Panc1 (cell line): ENCODE results near the gene CELF6. TPM values are rescaled to one million over a fixed set of nuclear protein-coding genes. Genes with fewer than 3 reads are reported as not detected.
A peak's percentile ranks its signal among the peaks of the same experiment; 100 is the strongest.

ENCODE experiments used
- ATAC-seq: fragments of 200-7000 bp; cut with Tn5 transposase; 2 replicates; pipeline ENCODE4 v1.9.1; 2020; ENCODE audit warnings: mild to moderate bottlenecking, moderate library complexity
- BruUV-seq: library from RNA; stranded (reverse); fragments of 400-500 nt; replicated peaks from 2 replicates; lab custom pipeline; 2021; lab: Mats Ljungman, UMichigan
- CTCF ChIA-PET: fragments of 300-600 bp; sonication (Branson Sonifier 250); formaldehyde crosslinking; loops from one replicate; lab custom pipeline; 2022; ENCODE audit warnings: antibody characterized with exemption; lab: Charles Lee
- POLR2A ChIA-PET: fragments of 300-600 bp; sonication (Branson Sonifier 250); formaldehyde crosslinking; loops from one replicate; lab custom pipeline; 2022; ENCODE audit warnings: antibody characterized with exemption; lab: Charles Lee
- DNase-seq: peaks from one replicate; pipeline ENCODE4 v3.0.0-alpha.2; 2010; ENCODE audit warnings: low read depth, low spot score
- H3K27ac ChIP-seq: 2 replicates; pipeline ENCODE4 v1.5.1; 2011; ENCODE audit warnings: mild to moderate bottlenecking, low read length, inconsistent platforms
- H3K27me3 ChIP-seq: fragments of 200-500 bp; sonication (Bioruptor generic); 2 replicates; pipeline ENCODE4 v1.6.0; 2014; ENCODE audit warnings: low read length, inconsistent platforms; ENCODE audit not compliant: control insufficient read depth, insufficient read depth
- H3K36me3 ChIP-seq: fragments of 200-500 bp; sonication (Bioruptor generic); 2 replicates; pipeline ENCODE4 v1.5.1; 2014; ENCODE audit warnings: inconsistent platforms, mild to moderate bottlenecking, low read length, moderate library complexity; ENCODE audit not compliant: control insufficient read depth, insufficient read depth
- H3K4me1 ChIP-seq: 2 replicates; pipeline ENCODE4 v1.5.1; 2011; ENCODE audit warnings: inconsistent platforms, mild to moderate bottlenecking, low read length, moderate library complexity; ENCODE audit not compliant: control insufficient read depth, insufficient read depth
- H3K4me3 ChIP-seq, 2 experiments: 2 replicates each; pipeline ENCODE4 v1.5.1; 2011 to 2012; ENCODE audit warnings: low read depth in 2 of 2, low read length in 2 of 2, mild to moderate bottlenecking in 2 of 2, inconsistent platforms in 1 of 2, moderate library complexity in 1 of 2
- H3K9me3 ChIP-seq: fragments of 200-500 bp; sonication (Bioruptor generic); 2 replicates; pipeline ENCODE4 v1.5.1; 2014; ENCODE audit warnings: low read depth, mild to moderate bottlenecking, inconsistent platforms, low read length, moderate library complexity; ENCODE audit not compliant: control insufficient read depth, insufficient read depth
- CTCF ChIP-seq: fragments of 450-650 bp; IDR thresholded peaks from 2 replicates; pipeline ENCODE4 v1.5.1; 2017; ENCODE audit warnings: mild to moderate bottlenecking
- POLR2AphosphoS5 ChIP-seq: IDR thresholded peaks from 2 replicates; pipeline ENCODE4 v1.6.1; 2012; ENCODE audit warnings: mild to moderate bottlenecking, low read depth, low read length, moderate library complexity
- REST ChIP-seq, 2 experiments: IDR thresholded peaks; 2 replicates each; pipeline ENCODE4 v1.6.1; 2011 to 2012; ENCODE audit warnings: low read depth in 2 of 2, control low read depth in 1 of 2, low read length in 1 of 2, mild to moderate bottlenecking in 1 of 2, moderate library complexity in 1 of 2; ENCODE audit not compliant: insufficient read depth in 1 of 2
- SIN3A ChIP-seq: IDR thresholded peaks from 2 replicates; pipeline ENCODE4 v1.6.1; 2012; ENCODE audit warnings: low read depth, mild to moderate bottlenecking, low read length, moderate library complexity, borderline replicate concordance; ENCODE audit not compliant: insufficient read depth
- TCF7L2 ChIP-seq: IDR thresholded peaks from 2 replicates; pipeline ENCODE4 v1.6.1; 2011; ENCODE audit warnings: mild to moderate bottlenecking, low read depth, low read length, inconsistent platforms
- in situ Hi-C: cut with HindIII; loops from 2 replicates; pipeline ENCODE4 v1.10.0; 2016; ENCODE audit warnings: low sequenced_read_pairs, low pct_unique_long_range_greater_than_20kb
- intact Hi-C: fragments of 100-400 bp; cut with micrococcal nuclease; formaldehyde crosslinking; loops from one replicate; pipeline ENCODE4 v1.10.0; 2022; ENCODE audit not compliant: unreplicated experiment
- total RNA-seq: library from RNA; stranded (reverse); gene quantifications from one replicate; pipeline ENCODE4 v1.2.1, GENCODE V29; 2021; ENCODE audit not compliant: unreplicated experiment

CELF6 gene
- total RNA-seq, 1 experiment from 2014 or later: not detected

GRCh38 chr15:72285927-72286516 is 33.9 kb downstream of the CELF6 start:
- no peaks in the 10 kb centered on the region for H3K27me3 ChIP-seq
- CTCF ChIA-PET: no interaction called here
- BruUV-seq: no TSS peak

GRCh38 chr15:72285402-72285801 is 34.6 kb downstream of the CELF6 start:
- Histone ChIP-seq H3K4me3 (no peak overlapping the region), H3K27me3 (no peaks in the 10 kb centered on the region), H3K27ac (no peak overlapping the region), H3K4me1 (no peaks in the 10 kb centered on the region), H3K36me3 (no peaks in the 10 kb centered on the region), H3K9me3 (no peaks in the 10 kb centered on the region)
- intact Hi-C loops (no loop called here), in situ Hi-C loops (no loop called here)
- ChIA-PET CTCF (interaction anchor here (0.6 kb wide), 1 partner anchor 151 kb away, joined by 4 read pairs; no protein-coding TSS in a partner anchor), POLR2A (no interaction called here)
- no TSS peak for BruUV-seq
- TF ChIP-seq TCF7L2: no peak
- TF ChIP-seq SIN3A: no peak
- TF ChIP-seq REST (IDR thresholded peaks at IDR 0.05; ENCODE audit: insufficient read depth in 1 of 2, low read depth in 2 of 2, low read length in 1 of 2): no peak
- TF ChIP-seq CTCF: no peak
- TF ChIP-seq POLR2AphosphoS5: no peak
- ATAC-seq (peak; percentile 54; the same call in 1 of the 2 replicates), DNase-seq (no peak)

More at GRCh38 chr15:72285927-72286516, 33.9 kb downstream of the CELF6 start:
- H3K4me1 ChIP-seq: no peaks in the 10 kb centered on the region
- POLR2A ChIA-PET: no interaction called here
- intact Hi-C loops: no loop called here
- no peaks in the 10 kb centered on the region for H3K36me3 ChIP-seq
- peak; percentile 7 for DNase-seq
- no peak overlapping the region for H3K27ac ChIP-seq
- H3K9me3 ChIP-seq: no peaks in the 10 kb centered on the region
- peak; percentile 84 for TF ChIP-seq CTCF
- TF ChIP-seq POLR2AphosphoS5: no peak
- ATAC-seq: peak; percentile 85
- in situ Hi-C loops: no loop called here
- no peak overlapping the region for H3K4me3 ChIP-seq
